HEK293 (cell line): Measurements from ENCODE around the gene DNAJC11.
A peak's percentile ranks its signal among the peaks of the same experiment; 100 is the strongest.

Source experiments
- HOXA7 ChIP-seq: sonication (generic); formaldehyde crosslinking; IDR thresholded peaks from 2 replicates; pipeline ENCODE4 v1.8.1; 2022; ENCODE audit warnings: missing genetic modification reagents, borderline replicate concordance
- KLF16 ChIP-seq: fragments of 450-650 bp; formaldehyde crosslinking; IDR thresholded peaks from 2 replicates; pipeline ENCODE4 v1.5.1; 2017; ENCODE audit warnings: missing biosample characterization, missing genetic modification characterization
- KLF7 ChIP-seq: fragments of 450-650 bp; formaldehyde crosslinking; IDR thresholded peaks from 2 replicates; pipeline ENCODE4 v1.5.1; 2016; ENCODE audit warnings: missing biosample characterization, missing genetic modification characterization, borderline replicate concordance
- PATZ1 ChIP-seq: fragments of 450-650 bp; formaldehyde crosslinking; IDR thresholded peaks from 2 replicates; pipeline ENCODE4 v1.5.1; 2016; ENCODE audit warnings: missing biosample characterization, missing genetic modification characterization
- SCRT2 ChIP-seq: fragments of 450-650 bp; formaldehyde crosslinking; IDR thresholded peaks from 2 replicates; pipeline ENCODE4 v1.5.1; 2016; ENCODE audit warnings: missing biosample characterization, missing genetic modification characterization
- SETDB1 ChIP-seq: IDR thresholded peaks from one replicate; pipeline ENCODE4 v1.6.1; 2017; ENCODE audit warnings: mild to moderate bottlenecking, low read length, moderate library complexity, mixed read lengths; ENCODE audit not compliant: insufficient read length
- SP7 ChIP-seq: fragments of 450-650 bp; formaldehyde crosslinking; IDR thresholded peaks from 2 replicates; pipeline ENCODE4 v1.5.1; 2016; ENCODE audit warnings: missing biosample characterization, missing genetic modification characterization
- YY2 ChIP-seq: fragments of 450-650 bp; formaldehyde crosslinking; IDR thresholded peaks from 2 replicates; pipeline ENCODE4 v1.5.1; 2016; ENCODE audit warnings: missing biosample characterization, missing genetic modification characterization
- ZBTB10 ChIP-seq: fragments of 450-650 bp; formaldehyde crosslinking; IDR thresholded peaks from 2 replicates; pipeline ENCODE4 v1.5.1; 2016; ENCODE audit warnings: missing biosample characterization, missing genetic modification characterization
- ZBTB6 ChIP-seq: fragments of 450-650 bp; formaldehyde crosslinking; IDR thresholded peaks from 2 replicates; pipeline ENCODE4 v1.5.1; 2017; ENCODE audit warnings: missing biosample characterization, missing genetic modification characterization
- ZFHX2 ChIP-seq: fragments of 450-650 bp; formaldehyde crosslinking; conservative IDR thresholded peaks from 2 replicates; pipeline ENCODE4 v1.5.1; 2016; ENCODE audit warnings: missing biosample characterization, missing genetic modification characterization
- ZFP69B ChIP-seq: fragments of 450-650 bp; formaldehyde crosslinking; IDR thresholded peaks from 2 replicates; pipeline ENCODE4 v1.5.1; 2016; ENCODE audit warnings: missing biosample characterization, missing genetic modification characterization
- ZNF132 ChIP-seq: fragments of 450-650 bp; formaldehyde crosslinking; IDR thresholded peaks from 2 replicates; pipeline ENCODE4 v1.5.1; 2017; ENCODE audit warnings: missing biosample characterization, missing genetic modification characterization, borderline replicate concordance
- ZNF16 ChIP-seq: fragments of 450-650 bp; formaldehyde crosslinking; IDR thresholded peaks from 2 replicates; pipeline ENCODE4 v1.5.1; 2016; ENCODE audit warnings: low read depth, missing biosample characterization, missing genetic modification characterization
- ZNF274 ChIP-seq, 2 experiments: fragments of 200-500 bp in 1 of 2; fragments of 450-650 bp in 1 of 2; sonication (Bioruptor generic) in 1 of 2; formaldehyde crosslinking in 1 of 2; IDR thresholded peaks; 2 replicates each; pipeline versions ENCODE4 v1.5.1 to v1.6.1; 2014 to 2016; ENCODE audit warnings: borderline replicate concordance in 1 of 2, inconsistent platforms in 1 of 2, low read length in 1 of 2, missing biosample characterization in 1 of 2, missing genetic modification characterization in 1 of 2
- ZNF426 ChIP-seq: fragments of 450-650 bp; formaldehyde crosslinking; IDR thresholded peaks from 2 replicates; pipeline ENCODE4 v1.5.1; 2017; ENCODE audit warnings: missing biosample characterization, missing genetic modification characterization, mild to moderate bottlenecking, inconsistent platforms, moderate library complexity
- ZNF513 ChIP-seq: fragments of 450-650 bp; IDR thresholded peaks from 2 replicates; pipeline ENCODE4 v1.5.1; 2018; ENCODE audit warnings: missing biosample characterization, missing genetic modification characterization
- ZNF514 ChIP-seq: fragments of 450-650 bp; formaldehyde crosslinking; IDR thresholded peaks from 2 replicates; pipeline ENCODE4 v1.5.1; 2016; ENCODE audit warnings: missing biosample characterization, missing genetic modification characterization
- ZNF521 ChIP-seq: fragments of 450-650 bp; formaldehyde crosslinking; IDR thresholded peaks from 2 replicates; pipeline ENCODE4 v1.5.1; 2017; ENCODE audit warnings: missing biosample characterization, mild to moderate bottlenecking, missing genetic modification characterization
- ZNF571 ChIP-seq: fragments of 450-650 bp; formaldehyde crosslinking; IDR thresholded peaks from 2 replicates; pipeline ENCODE4 v1.5.0; 2017; ENCODE audit warnings: missing biosample characterization, missing genetic modification characterization
- ZNF596 ChIP-seq: fragments of 450-650 bp; IDR thresholded peaks from 2 replicates; pipeline ENCODE4 v1.5.0; 2018; ENCODE audit warnings: missing biosample characterization, mild to moderate bottlenecking, missing genetic modification characterization, moderate library complexity
- ZNF639 ChIP-seq: fragments of 450-650 bp; formaldehyde crosslinking; IDR thresholded peaks from 2 replicates; pipeline ENCODE4 v1.5.1; 2016; ENCODE audit warnings: missing biosample characterization, missing genetic modification characterization
- ZNF654 ChIP-seq: fragments of 450-650 bp; formaldehyde crosslinking; IDR thresholded peaks from 2 replicates; pipeline ENCODE4 v1.5.1; 2016; ENCODE audit warnings: low read depth, missing biosample characterization, missing genetic modification characterization
- ZNF670 ChIP-seq: fragments of 450-650 bp; formaldehyde crosslinking; IDR thresholded peaks from 2 replicates; pipeline ENCODE4 v1.5.1; 2016; ENCODE audit warnings: missing biosample characterization, missing genetic modification characterization, low read depth
- ZNF701 ChIP-seq: fragments of 450-650 bp; formaldehyde crosslinking; IDR thresholded peaks from 2 replicates; pipeline ENCODE4 v1.5.1; 2016; ENCODE audit warnings: missing biosample characterization, missing genetic modification characterization
- ZNF843 ChIP-seq: fragments of 450-650 bp; formaldehyde crosslinking; IDR thresholded peaks from 2 replicates; pipeline ENCODE4 v1.5.1; 2016; ENCODE audit warnings: missing biosample characterization, missing genetic modification characterization

DNAJC11 gene

GRCh38 chr1:6701437-6702153 lies at the start of gene DNAJC11 (continued):
- TF ChIP-seq ZNF274 (IDR thresholded peaks at IDR 0.05; ENCODE audit: low read length) (no peak), ZNF274 (tag by site-specific recombination; IDR thresholded peaks at IDR 0.05; ENCODE audit: borderline replicate concordance) (no peak), ZNF596 (0 out of 2 replicates have a peak, but pooled peaks have one; percentile 18), ZNF670 (tag by site-specific recombination) (no peak), ZNF843 (tag by site-specific recombination) (peak; percentile 18; the same call in 1 of the 2 replicates), KLF16 (peak; percentile 78), ZNF514 (tag by site-specific recombination) (no peak), SP7 (tag by site-specific recombination) (peak; percentile 80), ZNF571 (tag by site-specific recombination) (no peak), HOXA7 (no peak), ZNF132 (tag by site-specific recombination) (no peak), ZNF16 (tag by site-specific recombination) (no peak), ZNF654 (tag by site-specific recombination) (no peak), ZNF701 (no peak), SETDB1 (peak; percentile 58), ZBTB10 (peak; percentile 70; the same call in 1 of the 2 replicates), ZNF426 (tag by site-specific recombination) (no peak), ZFHX2 (tag by site-specific recombination) (peak; percentile 35; the same call in 1 of the 2 replicates), ZBTB6 (peak; percentile 51; the same call in 1 of the 2 replicates), KLF7 (tag by site-specific recombination) (peak; percentile 78; the same call in 1 of the 2 replicates), ZNF513 (tag by site-specific recombination) (peak; percentile 38; the same call in 1 of the 2 replicates), ZFP69B (0 out of 2 replicates have a peak, but pooled peaks have one; percentile 28), PATZ1 (tag by site-specific recombination) (peak; percentile 67), SCRT2 (tag by site-specific recombination) (no peak), YY2 (tag by site-specific recombination) (peak; percentile 99), ZNF521 (no peak), ZNF639 (tag by site-specific recombination) (0 out of 2 replicates have a peak, but pooled peaks have one; percentile 73)
